ENCODE results near the gene AFF1. TPM values are rescaled to one million over a fixed set of nuclear protein-coding genes. Genes with fewer than 3 reads are reported as not detected.

AFF1 gene
- total RNA-seq, 2 experiments from 2014 or later, result 50.3 to 51.2 TPM

DNA sequence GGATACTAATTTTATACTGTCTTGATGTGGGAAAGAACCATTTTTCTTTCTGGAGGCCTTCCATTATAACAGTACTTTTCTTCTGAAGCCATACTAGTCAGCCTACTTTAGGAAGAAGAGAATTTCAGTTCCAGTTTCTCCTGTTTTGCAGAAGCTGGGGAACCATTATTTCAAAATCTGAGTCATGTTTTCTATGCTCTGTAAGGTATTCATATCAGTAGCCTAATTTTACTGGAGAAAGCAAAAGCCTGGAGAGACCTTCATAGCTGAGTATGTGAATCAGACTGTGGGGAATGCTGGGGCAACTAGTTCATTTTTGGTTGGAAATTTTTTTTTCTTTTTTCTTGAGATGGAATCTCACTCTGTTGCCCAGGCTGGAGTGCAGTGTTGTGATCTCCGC is 22.4 kb downstream of the AFF1 start:
- no peak overlapping the region for H3K27ac ChIP-seq (ENCODE audit: low read depth in 1 of 2, low read length in 2 of 2)
- ChIA-PET CTCF (interaction anchor here (1.1 to 1.5 kb wide), 2 partner anchors 13 to 35 kb away, joined by 3 to 4 read pairs; no protein-coding TSS in a partner anchor), POLR2A (no interaction called here)
- TF ChIP-seq, protein P1, sequence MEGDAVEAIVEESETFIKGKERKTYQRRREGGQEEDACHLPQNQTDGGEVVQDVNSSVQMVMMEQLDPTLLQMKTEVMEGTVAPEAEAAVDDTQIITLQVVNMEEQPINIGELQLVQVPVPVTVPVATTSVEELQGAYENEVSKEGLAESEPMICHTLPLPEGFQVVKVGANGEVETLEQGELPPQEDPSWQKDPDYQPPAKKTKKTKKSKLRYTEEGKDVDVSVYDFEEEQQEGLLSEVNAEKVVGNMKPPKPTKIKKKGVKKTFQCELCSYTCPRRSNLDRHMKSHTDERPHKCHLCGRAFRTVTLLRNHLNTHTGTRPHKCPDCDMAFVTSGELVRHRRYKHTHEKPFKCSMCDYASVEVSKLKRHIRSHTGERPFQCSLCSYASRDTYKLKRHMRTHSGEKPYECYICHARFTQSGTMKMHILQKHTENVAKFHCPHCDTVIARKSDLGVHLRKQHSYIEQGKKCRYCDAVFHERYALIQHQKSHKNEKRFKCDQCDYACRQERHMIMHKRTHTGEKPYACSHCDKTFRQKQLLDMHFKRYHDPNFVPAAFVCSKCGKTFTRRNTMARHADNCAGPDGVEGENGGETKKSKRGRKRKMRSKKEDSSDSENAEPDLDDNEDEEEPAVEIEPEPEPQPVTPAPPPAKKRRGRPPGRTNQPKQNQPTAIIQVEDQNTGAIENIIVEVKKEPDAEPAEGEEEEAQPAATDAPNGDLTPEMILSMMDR (IDR thresholded peaks at IDR 0.05), result no peak
- no peaks in the 10 kb centered on the region for H3K4me1 ChIP-seq (ENCODE audit: insufficient read depth, low read length)
- DNase-seq (no peak), ATAC-seq (ENCODE audit: poor library complexity) (no peak)
- no peak overlapping the region for H3K27ac Mint-ChIP-seq
- H3K27me3 Mint-ChIP-seq, result no peaks in the 10 kb centered on the region
- H3K36me3 Mint-ChIP-seq (ENCODE audit: low read depth), result peaks cover 60% of the 10 kb centered on the region
- no peak overlapping the region for H3K4me3 ChIP-seq (ENCODE audit: low read length)
- intact Hi-C loops (cut with DNase I, micrococcal nuclease), result no loop called here
- peaks cover 42% of the 10 kb centered on the region for H3K4me1 Mint-ChIP-seq (ENCODE audit: low read depth)
- no peaks in the 10 kb centered on the region for H3K9me3 Mint-ChIP-seq
- H3K27me3 ChIP-seq (ENCODE audit: control insufficient read depth in 1 of 2, insufficient read depth in 2 of 2, low read length in 2 of 2), result no peaks in the 10 kb centered on the region
- peaks cover 15% of the 10 kb centered on the region for H3K36me3 ChIP-seq (ENCODE audit: insufficient read depth, low read length)
- H3K9me3 ChIP-seq (ENCODE audit: control insufficient read depth in 1 of 2, insufficient read depth in 1 of 2, low read length in 2 of 2), result no peaks in the 10 kb centered on the region
- H3K4me3 Mint-ChIP-seq, result no peak overlapping the region

DNA sequence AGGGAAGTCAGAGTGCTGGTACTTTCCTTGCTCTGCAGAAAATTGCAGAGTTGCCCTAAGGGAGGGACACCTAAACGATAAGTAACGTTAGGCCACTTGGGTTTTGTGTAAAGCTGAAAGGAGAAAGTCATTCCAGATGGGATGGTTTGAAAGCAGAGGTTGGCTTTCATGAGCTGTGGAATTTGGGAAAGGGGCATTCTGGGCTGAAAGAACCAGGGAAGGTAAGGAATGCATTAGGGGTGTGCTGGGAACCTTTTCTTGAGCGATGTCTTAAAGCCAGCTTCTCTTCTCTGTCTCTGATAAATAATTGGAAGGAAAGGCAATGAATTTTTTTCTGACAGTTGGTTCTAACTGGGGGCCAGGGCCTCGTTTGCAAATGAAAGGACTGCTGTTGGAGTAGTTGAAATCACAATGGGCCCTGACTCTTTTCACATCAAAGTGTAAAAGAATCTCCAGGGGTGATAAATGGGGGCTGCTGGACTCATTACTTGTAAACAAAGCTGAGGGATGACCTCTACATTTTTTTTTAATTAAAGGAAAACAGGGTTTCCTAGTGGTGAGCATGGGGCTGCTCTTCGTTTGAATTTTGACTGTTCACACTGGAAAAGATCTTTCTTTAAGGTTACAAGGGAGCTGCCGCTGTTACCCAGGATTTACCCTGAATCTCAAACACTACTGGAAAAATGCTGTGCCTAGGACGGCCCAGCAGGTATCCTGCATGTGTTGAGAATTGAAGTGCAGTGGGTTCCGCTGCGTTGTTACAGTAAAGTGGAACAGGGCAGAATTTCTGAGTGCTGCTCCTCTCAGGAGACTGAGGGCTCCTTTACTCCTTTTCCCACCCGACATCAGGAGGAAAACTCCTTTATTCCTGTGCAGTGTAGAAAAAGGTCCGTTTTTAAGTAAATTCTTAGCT is 25.0 kb downstream of the AFF1 start:
- H3K27ac Mint-ChIP-seq, result no peak overlapping the region
- CTCF ChIA-PET, result interaction anchor here (1.1 to 2.1 kb wide), 2 partner anchors 21 to 37 kb away, joined by 4 to 8 read pairs; no protein-coding TSS in a partner anchor
- peaks cover 51% of the 10 kb centered on the region for H3K4me1 Mint-ChIP-seq (ENCODE audit: low read depth)

DNA sequence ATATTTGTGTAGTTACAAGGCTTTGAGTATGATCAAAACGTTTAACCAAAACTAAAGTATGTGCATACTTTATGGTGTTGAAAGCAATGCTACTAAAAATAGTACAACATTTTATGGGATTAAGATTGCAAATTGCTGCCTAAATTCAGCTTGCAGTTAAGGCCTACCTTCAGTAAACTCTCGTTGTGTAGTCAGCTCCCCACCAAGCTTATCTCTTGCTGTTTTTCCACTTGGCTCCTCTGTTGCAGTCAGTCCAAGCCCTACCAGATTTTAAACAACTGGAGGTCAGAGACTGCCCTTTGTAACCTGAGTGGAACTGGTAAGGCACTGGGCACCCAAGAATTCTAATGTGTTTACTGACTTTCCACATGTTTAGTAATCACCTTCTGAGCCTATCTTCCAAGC is 25.7 kb downstream of the AFF1 start:
- Mint-ChIP-seq H3K36me3 (ENCODE audit: low read depth) (peaks cover 39% of the 10 kb centered on the region), H3K4me3 (no peak overlapping the region), H3K27ac (no peak overlapping the region), H3K4me1 (ENCODE audit: low read depth) (peaks cover 55% of the 10 kb centered on the region), H3K27me3 (no peaks in the 10 kb centered on the region), H3K9me3 (no peaks in the 10 kb centered on the region)
- DNase-seq, result no peak
- POLR2A ChIA-PET, result interaction anchor here (0.7 to 1.2 kb wide), 2 partner anchors 24 to 46 kb away, joined by 3 read pairs; no protein-coding TSS in a partner anchor
- H3K4me3 ChIP-seq (ENCODE audit: low read length), result no peak overlapping the region
- TF ChIP-seq, protein P1 (IDR thresholded peaks at IDR 0.05), result no peak
- ATAC-seq (ENCODE audit: poor library complexity), result no peak
- H3K36me3 ChIP-seq (ENCODE audit: insufficient read depth, low read length), result peaks cover 10% of the 10 kb centered on the region
- H3K4me1 ChIP-seq (ENCODE audit: insufficient read depth, low read length), result no peaks in the 10 kb centered on the region
- no peak overlapping the region for H3K27ac ChIP-seq (ENCODE audit: low read depth in 1 of 2, low read length in 2 of 2)
- intact Hi-C loops (cut with DNase I, micrococcal nuclease), result loop anchor here in 1 of 2 experiments (2.0 kb wide), 1 partner anchor 24 kb away; no protein-coding TSS in a partner anchor
- H3K9me3 ChIP-seq (ENCODE audit: control insufficient read depth in 1 of 2, insufficient read depth in 1 of 2, low read length in 2 of 2), result no peaks in the 10 kb centered on the region
- H3K27me3 ChIP-seq (ENCODE audit: control insufficient read depth in 1 of 2, insufficient read depth in 2 of 2, low read length in 2 of 2), result no peaks in the 10 kb centered on the region
- CTCF ChIA-PET, result interaction anchor here (2.1 kb wide), 1 partner anchor 38 kb away, joined by 8 read pairs; no protein-coding TSS in a partner anchor

More for the DNA sequence above, 25.0 kb downstream of the AFF1 start:
- H3K9me3 Mint-ChIP-seq, result no peaks in the 10 kb centered on the region
- no peak overlapping the region for H3K4me3 Mint-ChIP-seq
- TF ChIP-seq, protein P1 (IDR thresholded peaks at IDR 0.05), result no peak
- no peaks in the 10 kb centered on the region for H3K9me3 ChIP-seq (ENCODE audit: control insufficient read depth in 1 of 2, insufficient read depth in 1 of 2, low read length in 2 of 2)
- DNase-seq (no peak), ATAC-seq (ENCODE audit: poor library complexity) (no peak)
- POLR2A ChIA-PET, result interaction anchor here (1.2 kb wide), 1 partner anchor 24 kb away, joined by 3 read pairs; no protein-coding TSS in a partner anchor
- no peaks in the 10 kb centered on the region for H3K27me3 Mint-ChIP-seq
- no peak overlapping the region for H3K27ac ChIP-seq (ENCODE audit: low read depth in 1 of 2, low read length in 2 of 2)
- H3K27me3 ChIP-seq (ENCODE audit: control insufficient read depth in 1 of 2, insufficient read depth in 2 of 2, low read length in 2 of 2), result no peaks in the 10 kb centered on the region
- no peak overlapping the region for H3K4me3 ChIP-seq (ENCODE audit: low read length)
- peaks cover 10% of the 10 kb centered on the region for H3K36me3 ChIP-seq (ENCODE audit: insufficient read depth, low read length)
- intact Hi-C loops (cut with DNase I, micrococcal nuclease), result loop anchor here in 1 of 2 experiments (2.0 kb wide), 1 partner anchor 23 kb away; no protein-coding TSS in a partner anchor
- H3K4me1 ChIP-seq (ENCODE audit: insufficient read depth, low read length), result no peaks in the 10 kb centered on the region
- peaks cover 45% of the 10 kb centered on the region for H3K36me3 Mint-ChIP-seq (ENCODE audit: low read depth)

All from CD4-positive, alpha-beta T cell (primary cell).